Trophoblast cell (in vitro differentiated cells and primary cell): ENCODE measurements around the gene CCIN.

Experiments
- DNase-seq, 2 donors: peaks; one replicate each; pipeline ENCODE4 v3.0.0-alpha.2; 2016
- H2AFZ ChIP-seq: 2 replicates; pipeline ENCODE4 v1.6.1; 2013; ENCODE audit warnings: low read length, moderate library complexity, mild to moderate bottlenecking; ENCODE audit not compliant: insufficient read depth, poor library complexity
- H2AK5ac ChIP-seq: 2 replicates; pipeline ENCODE4 v1.6.1; 2013; ENCODE audit warnings: mild to moderate bottlenecking, low read length
- H2BK120ac ChIP-seq: 2 replicates; pipeline ENCODE4 v1.6.1; 2013; ENCODE audit warnings: low read length, mild to moderate bottlenecking, moderate library complexity; ENCODE audit not compliant: insufficient read depth, poor library complexity
- H2BK12ac ChIP-seq: 2 replicates; pipeline ENCODE4 v1.6.1; 2013; ENCODE audit warnings: mild to moderate bottlenecking, low read length, moderate library complexity
- H2BK5ac ChIP-seq: 2 replicates; pipeline ENCODE4 v1.6.1; 2013; ENCODE audit warnings: low read length, low read depth, moderate library complexity, mild to moderate bottlenecking; ENCODE audit not compliant: poor library complexity
- H3K14ac ChIP-seq: 2 replicates; pipeline ENCODE4 v1.6.1; 2013; ENCODE audit warnings: mild to moderate bottlenecking, low read length
- H3K18ac ChIP-seq: 2 replicates; pipeline ENCODE4 v1.6.1; 2013; ENCODE audit warnings: mild to moderate bottlenecking, low read length
- H3K23ac ChIP-seq: 2 replicates; pipeline ENCODE4 v1.6.1; 2013; ENCODE audit warnings: low read length
- H3K27ac ChIP-seq: 2 replicates; pipeline ENCODE4 v1.5.1; 2013; ENCODE audit warnings: low read depth, mild to moderate bottlenecking, inconsistent platforms, low read length, moderate library complexity
- H3K27me3 ChIP-seq: 2 replicates; pipeline ENCODE4 v1.6.1; 2013; ENCODE audit warnings: inconsistent platforms, mild to moderate bottlenecking, low read length, moderate library complexity; ENCODE audit not compliant: insufficient read depth
- H3K36me3 ChIP-seq, 2 experiments: 1 replicate in 1 of 2; 2 replicates in 1 of 2; pipeline ENCODE4 v1.6.1; 2013; ENCODE audit warnings: low read length in 2 of 2, mild to moderate bottlenecking in 2 of 2, moderate library complexity in 1 of 2; ENCODE audit not compliant: insufficient read depth in 2 of 2, control insufficient read depth in 1 of 2
- H3K4ac ChIP-seq: 2 replicates; pipeline ENCODE4 v1.6.1; 2013; ENCODE audit warnings: low read depth, mild to moderate bottlenecking, low read length, moderate library complexity
- H3K4me1 ChIP-seq, 2 experiments: 1 replicate in 1 of 2; 2 replicates in 1 of 2; pipeline ENCODE4 v1.6.1; 2013; ENCODE audit warnings: low read length in 2 of 2, mild to moderate bottlenecking in 2 of 2, moderate library complexity in 1 of 2; ENCODE audit not compliant: insufficient read depth in 2 of 2, control insufficient read depth in 1 of 2
- H3K4me2 ChIP-seq: 2 replicates; pipeline ENCODE4 v1.6.1; 2013; ENCODE audit warnings: inconsistent platforms, mild to moderate bottlenecking, low read length, moderate library complexity
- H3K4me3 ChIP-seq: 2 replicates; pipeline ENCODE4 v1.5.1; 2013; ENCODE audit warnings: mild to moderate bottlenecking, low read depth, low read length, inconsistent platforms
- H3K79me1 ChIP-seq: one replicate; pipeline ENCODE4 v1.6.1; 2013; ENCODE audit warnings: low read length
- H3K79me2 ChIP-seq: 2 replicates; pipeline ENCODE4 v1.6.1; 2013; ENCODE audit warnings: low read length, mild to moderate bottlenecking; ENCODE audit not compliant: control insufficient read depth, insufficient read depth, poor library complexity
- H3K9ac ChIP-seq: 2 replicates; pipeline ENCODE4 v1.6.1; 2013; ENCODE audit warnings: mild to moderate bottlenecking, low read length
- H3K9me3 ChIP-seq: 2 replicates; pipeline ENCODE4 v1.6.1; 2013; ENCODE audit warnings: low read depth, mild to moderate bottlenecking, control low read depth, inconsistent platforms, low read length; ENCODE audit not compliant: insufficient read depth
- H4K12ac ChIP-seq: 2 replicates; pipeline ENCODE4 v1.6.1; 2013; ENCODE audit warnings: low read depth, mild to moderate bottlenecking, low read length, moderate library complexity
- H4K8ac ChIP-seq: 2 replicates; pipeline ENCODE4 v1.6.1; 2013; ENCODE audit warnings: low read depth, mild to moderate bottlenecking, low read length, moderate library complexity
- H4K91ac ChIP-seq: one replicate; pipeline ENCODE4 v1.6.1; 2013; ENCODE audit warnings: low read depth, mild to moderate bottlenecking, low read length, moderate library complexity
- WGBS: extraction: QIAGEN DNeasy Blood & Tissue Kit; methylation state at CpG from one replicate; pipeline ENCODE4 v1.1.7; 2013; ENCODE audit warnings: missing lambda C conversion rate; ENCODE audit not compliant: insufficient read length, insufficient coverage; ENCODE audit errors: extremely low coverage; 5-methylcytosine and 5-hydroxymethylcytosine counted together

Gene CCIN

GRCh38 chr9:36148311-36149051 is 20.7 kb upstream of the CCIN start:
- no peak overlapping the region for H2AFZ ChIP-seq
- H4K12ac ChIP-seq: no peak overlapping the region
- no CpG with 5 or more reads among the region's 14 CpGs for WGBS
- no peak overlapping the region for H2BK120ac ChIP-seq
- H4K8ac ChIP-seq: no peak overlapping the region
- H3K27me3 ChIP-seq: no peaks in the 10 kb centered on the region
- no peak overlapping the region for H3K23ac ChIP-seq
- H3K14ac ChIP-seq: no peak overlapping the region
- no peak overlapping the region for H3K18ac ChIP-seq
- peaks cover 12 to 26% of the 10 kb centered on the region in 2 experiments for H3K36me3 ChIP-seq
- no peak overlapping the region for H3K9ac ChIP-seq
- no peak overlapping the region for H4K91ac ChIP-seq
- H3K27ac ChIP-seq: no peak overlapping the region
- H3K4me2 ChIP-seq: no peak overlapping the region
- peak; percentile 44 to 51 for DNase-seq
- H2AK5ac ChIP-seq: no peak overlapping the region
- H2BK12ac ChIP-seq: no peak overlapping the region
- no peak overlapping the region for H3K4ac ChIP-seq
- peaks cover 2 to 3% of the 10 kb centered on the region in 2 experiments for H3K4me1 ChIP-seq
- no peaks in the 10 kb centered on the region for H3K79me1 ChIP-seq
- H3K4me3 ChIP-seq: no peak overlapping the region
- peaks cover 8% of the 10 kb centered on the region for H3K9me3 ChIP-seq
- no peak overlapping the region for H2BK5ac ChIP-seq
- H3K79me2 ChIP-seq: no peaks in the 10 kb centered on the region

- no peak overlapping the region for H2AK5ac ChIP-seq
- WGBS: no CpG with 5 or more reads among the region's 4 CpGs
- H2BK5ac ChIP-seq: no peak overlapping the region
These were observed 20.0 kb upstream of the CCIN start for GRCh38 chr9:36149197-36149596.

GRCh38 chr9:36150574-36151315 is 18.4 kb upstream of the CCIN start:
- WGBS: no CpG with 5 or more reads among the region's 4 CpGs
- no peak overlapping the region for H2BK120ac ChIP-seq
- H2AK5ac ChIP-seq: no peak overlapping the region

More at GRCh38 chr9:36149197-36149596, 20.0 kb upstream of the CCIN start:
- H4K12ac ChIP-seq: no peak overlapping the region
- H3K27ac ChIP-seq: no peak overlapping the region
- no peak overlapping the region for H3K14ac ChIP-seq
- no peaks in the 10 kb centered on the region for H3K27me3 ChIP-seq
- H3K9ac ChIP-seq: no peak overlapping the region
- no peak overlapping the region for H3K4me2 ChIP-seq
- no peak for DNase-seq
- no peak overlapping the region for H2AFZ ChIP-seq
- H3K36me3 ChIP-seq: peaks cover 12 to 21% of the 10 kb centered on the region in 2 experiments
- H3K4ac ChIP-seq: no peak overlapping the region
- H3K79me2 ChIP-seq: no peaks in the 10 kb centered on the region
- H3K79me1 ChIP-seq: no peaks in the 10 kb centered on the region
- H3K4me3 ChIP-seq: no peak overlapping the region
- H2BK120ac ChIP-seq: no peak overlapping the region
- H3K18ac ChIP-seq: no peak overlapping the region
- H3K23ac ChIP-seq: no peak overlapping the region
- H2BK12ac ChIP-seq: no peak overlapping the region
- H3K4me1 ChIP-seq: peaks cover 2 to 3% of the 10 kb centered on the region in 2 experiments
- H3K9me3 ChIP-seq: peaks cover 8% of the 10 kb centered on the region
- H4K8ac ChIP-seq: no peak overlapping the region
- H4K91ac ChIP-seq: no peak overlapping the region

GRCh38 chr9:36151316-36152210 is 17.6 kb upstream of the CCIN start:
- no peaks in the 10 kb centered on the region for H3K79me1 ChIP-seq
- H3K4me3 ChIP-seq: no peak overlapping the region
- H2BK12ac ChIP-seq: no peak overlapping the region
- no peak overlapping the region for H4K12ac ChIP-seq
- no peak overlapping the region for H3K18ac ChIP-seq
- H3K36me3 ChIP-seq: peaks cover 13 to 14% of the 10 kb centered on the region in 2 experiments
- H3K27me3 ChIP-seq: no peaks in the 10 kb centered on the region
- H3K14ac ChIP-seq: no peak overlapping the region
- H2BK120ac ChIP-seq: no peak overlapping the region
- peaks cover 2 to 3% of the 10 kb centered on the region in 2 experiments for H3K4me1 ChIP-seq
- H3K27ac ChIP-seq: no peak overlapping the region
- no peak overlapping the region for H3K4me2 ChIP-seq
- no peak overlapping the region for H2BK5ac ChIP-seq
- no peak overlapping the region for H2AK5ac ChIP-seq
- no peak overlapping the region for H3K4ac ChIP-seq
- WGBS: no CpG with 5 or more reads among the region's 14 CpGs
- peaks cover 6% of the 10 kb centered on the region for H3K9me3 ChIP-seq
- H4K91ac ChIP-seq: no peak overlapping the region
- H3K79me2 ChIP-seq: no peaks in the 10 kb centered on the region
- peak; percentile 37 to 43 for DNase-seq
- H3K23ac ChIP-seq: no peak overlapping the region
- no peak overlapping the region for H4K8ac ChIP-seq
- no peak overlapping the region for H3K9ac ChIP-seq
- no peak overlapping the region for H2AFZ ChIP-seq

More at GRCh38 chr9:36150574-36151315, 18.4 kb upstream of the CCIN start:
- H4K91ac ChIP-seq: no peak overlapping the region
- H3K79me2 ChIP-seq: no peaks in the 10 kb centered on the region
- DNase-seq: no peak
- H3K4me3 ChIP-seq: no peak overlapping the region
- H3K9ac ChIP-seq: no peak overlapping the region
- H3K27ac ChIP-seq: no peak overlapping the region
- H2AFZ ChIP-seq: no peak overlapping the region
- no peak overlapping the region for H3K18ac ChIP-seq
- no peak overlapping the region for H3K23ac ChIP-seq
- no peak overlapping the region for H2BK5ac ChIP-seq
- no peak overlapping the region for H4K12ac ChIP-seq
- no peak overlapping the region for H3K4me2 ChIP-seq
- H3K27me3 ChIP-seq: no peaks in the 10 kb centered on the region
- H3K4me1 ChIP-seq: peaks cover 2 to 3% of the 10 kb centered on the region in 2 experiments
- H3K4ac ChIP-seq: no peak overlapping the region
- H4K8ac ChIP-seq: no peak overlapping the region
- H3K36me3 ChIP-seq: peaks cover 12% of the 10 kb centered on the region in 2 experiments
- peaks cover 6% of the 10 kb centered on the region for H3K9me3 ChIP-seq
- no peak overlapping the region for H2BK12ac ChIP-seq
- H3K14ac ChIP-seq: no peak overlapping the region
- H3K79me1 ChIP-seq: no peaks in the 10 kb centered on the region
